Hepatocyte (in vitro differentiated cells): ENCODE results near the gene LGALS14. TPM values are rescaled to one million over a fixed set of nuclear protein-coding genes. Genes with fewer than 3 reads are reported as not detected.

Source experiments
- DNase-seq: peaks from one replicate; pipeline ENCODE4 v3.0.0-alpha.2; 2016; ENCODE audit warnings: low spot score
- H2AFZ ChIP-seq: fragments of 200-600 bp; sonication (generic); 2 replicates; pipeline ENCODE4 v1.6.0; 2016; ENCODE audit warnings: antibody characterized with exemption, mild to moderate bottlenecking
- H3K27ac ChIP-seq: fragments of 200-600 bp; sonication (generic); 2 replicates; pipeline ENCODE4 v1.5.1; 2016; ENCODE audit warnings: mild to moderate bottlenecking
- H3K27me3 ChIP-seq: fragments of 200-600 bp; sonication (generic); 2 replicates; pipeline ENCODE4 v1.6.1; 2016
- H3K36me3 ChIP-seq: fragments of 200-600 bp; sonication (generic); replicated peaks from 2 replicates; pipeline ENCODE4 v1.5.1; 2016; ENCODE audit warnings: low read depth; ENCODE audit not compliant: insufficient read depth
- H3K4me1 ChIP-seq: fragments of 200-600 bp; sonication (generic); 2 replicates; pipeline ENCODE4 v1.5.1; 2016; ENCODE audit warnings: mild to moderate bottlenecking, moderate library complexity; ENCODE audit not compliant: insufficient read depth
- H3K4me2 ChIP-seq: fragments of 200-600 bp; sonication (generic); 2 replicates; pipeline ENCODE4 v1.6.0; 2016
- H3K4me3 ChIP-seq: fragments of 200-600 bp; sonication (generic); 2 replicates; pipeline ENCODE4 v1.5.1; 2016; ENCODE audit warnings: mild to moderate bottlenecking
- H3K79me2 ChIP-seq: fragments of 200-600 bp; sonication (generic); 2 replicates; pipeline ENCODE4 v1.6.0; 2017; ENCODE audit warnings: mild to moderate bottlenecking
- H3K9me2 ChIP-seq: fragments of 200-600 bp; sonication (generic); replicated peaks from 2 replicates; pipeline ENCODE4 v1.6.0; 2017; ENCODE audit warnings: mild to moderate bottlenecking; ENCODE audit not compliant: insufficient read depth
- H3K9me3 ChIP-seq: fragments of 200-600 bp; sonication (generic); 2 replicates; pipeline ENCODE4 v1.5.1; 2016; ENCODE audit warnings: low read depth, mild to moderate bottlenecking
- H4K20me1 ChIP-seq: fragments of 200-600 bp; sonication (generic); 2 replicates; pipeline ENCODE4 v1.6.0; 2016; ENCODE audit warnings: mild to moderate bottlenecking; ENCODE audit not compliant: insufficient read depth, poor library complexity, severe bottlenecking
- CTCF ChIP-seq: fragments of 200-600 bp; sonication (generic); IDR thresholded peaks from 2 replicates; pipeline ENCODE4 v1.5.1; 2016; ENCODE audit warnings: antibody characterized with exemption, mild to moderate bottlenecking; ENCODE audit not compliant: poor library complexity
- EZH2 ChIP-seq: fragments of 200-600 bp; sonication (generic); IDR thresholded peaks from 2 replicates; pipeline ENCODE4 v1.6.1; 2016; ENCODE audit warnings: antibody characterized with exemption, mild to moderate bottlenecking, borderline replicate concordance
- EZH2phosphoT487 ChIP-seq: fragments of 200-600 bp; sonication (generic); IDR thresholded peaks from one replicate; pipeline ENCODE4 v1.6.1; 2018; ENCODE audit warnings: antibody characterized with exemption, mild to moderate bottlenecking, low read depth, moderate library complexity; ENCODE audit not compliant: unreplicated experiment, severe bottlenecking
- WGBS: methylation state at CpG from one replicate; pipeline ENCODE4 v1.1.6; 2016; ENCODE audit warnings: low lambda C conversion rate; ENCODE audit errors: missing lambda C conversion rate; 5-methylcytosine and 5-hydroxymethylcytosine counted together
- polyA plus RNA-seq: library from polyadenylated mRNA; unstranded; fragments of >200 nt; fragmentation: Nextera tagmentation; extraction: Ambion mirVana; gene quantifications from 2 replicates; pipeline ENCODE4 v1.2.1, GENCODE V29; 2016
- total RNA-seq: library from RNA; depleted of rRNA; stranded (reverse); fragments of >200 nt; gene quantifications from 2 replicates; pipeline ENCODE4 v1.2.3, GENCODE V29; 2014

The LGALS14 gene
- total and polyA plus RNA-seq, 2 experiments from 2014 or later = 1.2 to 1.3 TPM

- no peak for TF ChIP-seq EZH2phosphoT487
- no peak for TF ChIP-seq CTCF
- no peak for TF ChIP-seq EZH2
- Histone ChIP-seq H3K9me3 (no peaks in the 10 kb centered on the region), H4K20me1 (no peaks in the 10 kb centered on the region), H3K79me2 (no peaks in the 10 kb centered on the region), H3K27ac (no peak overlapping the region), H3K4me2 (no peak overlapping the region), H3K4me1 (no peaks in the 10 kb centered on the region), H3K27me3 (peaks cover 8% of the 10 kb centered on the region), H3K4me3 (no peak overlapping the region), H3K36me3 (no peaks in the 10 kb centered on the region), H3K9me2 (no peaks in the 10 kb centered on the region), H2AFZ (no peak overlapping the region)
- WGBS = 91% methylated on average over 3 of the region's 3 CpGs
- no peak for DNase-seq
These were observed 12.1 kb upstream of the LGALS14 start for GRCh38 chr19:39692166-39692565.

GRCh38 chr19:39692822-39693221, 11.5 kb upstream of the LGALS14 start:
- Histone ChIP-seq H2AFZ (no peak overlapping the region), H3K4me3 (no peak overlapping the region), H3K4me1 (no peaks in the 10 kb centered on the region), H3K9me3 (no peaks in the 10 kb centered on the region), H3K27ac (no peak overlapping the region), H3K36me3 (no peaks in the 10 kb centered on the region), H3K9me2 (no peaks in the 10 kb centered on the region), H3K4me2 (no peak overlapping the region), H3K27me3 (peaks cover 8% of the 10 kb centered on the region), H3K79me2 (no peaks in the 10 kb centered on the region), H4K20me1 (no peaks in the 10 kb centered on the region)
- TF ChIP-seq CTCF (no peak), EZH2phosphoT487 (no peak), EZH2 (no peak)
- no peak for DNase-seq
- 75% methylated on average over 1 of the region's 1 CpG for WGBS

GRCh38 chr19:39695759-39696158, 8.5 kb upstream of the LGALS14 start:
- Histone ChIP-seq H3K4me3 (no peak overlapping the region), H3K36me3 (no peaks in the 10 kb centered on the region), H2AFZ (no peak overlapping the region), H3K27ac (no peak overlapping the region), H4K20me1 (no peaks in the 10 kb centered on the region), H3K27me3 (peaks cover 15% of the 10 kb centered on the region), H3K79me2 (no peaks in the 10 kb centered on the region), H3K9me3 (no peaks in the 10 kb centered on the region), H3K4me1 (no peaks in the 10 kb centered on the region), H3K9me2 (no peaks in the 10 kb centered on the region), H3K4me2 (no peak overlapping the region)
- no peak for DNase-seq
- TF ChIP-seq EZH2 = no peak
- no peak for TF ChIP-seq CTCF
- no peak for TF ChIP-seq EZH2phosphoT487
- WGBS = 63% methylated on average over 2 of the region's 2 CpGs

GRCh38 chr19:39696387-39696786, 7.9 kb upstream of the LGALS14 start:
- no peak overlapping the region for H3K4me3 ChIP-seq
- TF ChIP-seq CTCF (no peak), EZH2phosphoT487 (no peak), EZH2 (no peak)
- peaks cover 15% of the 10 kb centered on the region for H3K27me3 ChIP-seq
- no peak overlapping the region for H2AFZ ChIP-seq
- no peak overlapping the region for H3K4me2 ChIP-seq
- H3K4me1 ChIP-seq = no peaks in the 10 kb centered on the region
- 68% methylated on average over 2 of the region's 2 CpGs for WGBS
- no peaks in the 10 kb centered on the region for H4K20me1 ChIP-seq
- no peaks in the 10 kb centered on the region for H3K36me3 ChIP-seq
- H3K9me3 ChIP-seq = no peaks in the 10 kb centered on the region
- no peaks in the 10 kb centered on the region for H3K9me2 ChIP-seq
- H3K27ac ChIP-seq = no peak overlapping the region
- DNase-seq = no peak
- H3K79me2 ChIP-seq = no peaks in the 10 kb centered on the region
